GM12892 (cell line): ENCODE data around the gene LRRIQ3.

Experiments used
- POLR2A ChIP-seq: IDR thresholded peaks from 2 replicates; pipeline ENCODE4 v1.6.1; 2011; ENCODE audit warnings: low read depth, low read length, control low read depth
- POLR2AphosphoS5 ChIP-seq: IDR thresholded peaks from 2 replicates; pipeline ENCODE4 v1.6.1; 2011; ENCODE audit warnings: low read depth, low read length, control low read depth
- TAF1 ChIP-seq: IDR thresholded peaks from 2 replicates; pipeline ENCODE4 v1.6.1; 2011; ENCODE audit warnings: low read depth, mild to moderate bottlenecking, control low read depth, low read length, borderline replicate concordance

- TF ChIP-seq POLR2A (no peak), POLR2AphosphoS5 (no peak), TAF1 (no peak)
Measured at GRCh38 chr1:74205266-74205665, 7.3 kb upstream of the LRRIQ3 start.
